ENCODE results near the gene TRABD2B.

DNA sequence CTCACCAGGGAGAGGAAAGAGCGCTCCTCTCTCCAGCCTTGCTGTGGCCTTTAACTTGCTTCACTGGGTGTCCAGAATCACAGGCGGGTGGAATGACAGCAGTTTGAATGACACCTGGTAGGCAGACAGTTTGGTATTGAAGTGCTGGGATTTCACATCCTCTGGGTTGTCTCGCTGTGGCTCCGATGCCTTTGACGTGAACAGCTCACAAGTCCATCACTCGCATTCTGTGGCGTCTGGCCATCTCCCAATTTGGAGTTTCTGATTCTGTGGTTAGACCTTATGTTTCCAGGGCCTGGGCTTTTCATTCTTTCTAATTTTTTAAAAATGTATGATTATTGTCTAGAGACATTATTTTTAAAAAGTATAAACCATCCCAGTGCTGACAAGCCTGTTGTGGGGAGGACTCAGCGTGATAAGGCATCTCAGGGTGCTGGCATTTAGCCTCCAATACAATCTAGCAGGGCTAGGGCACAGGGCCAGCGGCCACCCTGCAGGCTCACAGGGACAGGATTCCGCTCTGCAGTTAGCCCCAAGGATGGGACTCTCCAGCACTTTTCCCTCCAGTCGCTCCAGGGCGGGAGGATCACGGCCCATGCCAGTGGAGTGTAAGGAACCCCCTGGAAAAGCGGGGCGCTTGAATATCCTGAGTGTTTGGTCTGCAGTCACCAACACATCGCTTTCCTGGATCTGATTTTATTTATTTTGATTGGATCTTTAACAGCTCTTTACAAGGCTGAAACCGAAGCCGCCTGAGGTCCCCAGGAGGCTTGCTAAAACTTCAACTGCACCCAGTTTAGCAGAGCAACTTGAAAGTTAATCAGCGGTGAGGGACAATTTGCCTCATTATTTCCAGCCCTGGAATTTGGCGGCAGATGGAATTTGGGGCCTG, 178.3 kb downstream of the TRABD2B start:
- TF ChIP-seq, protein P1, sequence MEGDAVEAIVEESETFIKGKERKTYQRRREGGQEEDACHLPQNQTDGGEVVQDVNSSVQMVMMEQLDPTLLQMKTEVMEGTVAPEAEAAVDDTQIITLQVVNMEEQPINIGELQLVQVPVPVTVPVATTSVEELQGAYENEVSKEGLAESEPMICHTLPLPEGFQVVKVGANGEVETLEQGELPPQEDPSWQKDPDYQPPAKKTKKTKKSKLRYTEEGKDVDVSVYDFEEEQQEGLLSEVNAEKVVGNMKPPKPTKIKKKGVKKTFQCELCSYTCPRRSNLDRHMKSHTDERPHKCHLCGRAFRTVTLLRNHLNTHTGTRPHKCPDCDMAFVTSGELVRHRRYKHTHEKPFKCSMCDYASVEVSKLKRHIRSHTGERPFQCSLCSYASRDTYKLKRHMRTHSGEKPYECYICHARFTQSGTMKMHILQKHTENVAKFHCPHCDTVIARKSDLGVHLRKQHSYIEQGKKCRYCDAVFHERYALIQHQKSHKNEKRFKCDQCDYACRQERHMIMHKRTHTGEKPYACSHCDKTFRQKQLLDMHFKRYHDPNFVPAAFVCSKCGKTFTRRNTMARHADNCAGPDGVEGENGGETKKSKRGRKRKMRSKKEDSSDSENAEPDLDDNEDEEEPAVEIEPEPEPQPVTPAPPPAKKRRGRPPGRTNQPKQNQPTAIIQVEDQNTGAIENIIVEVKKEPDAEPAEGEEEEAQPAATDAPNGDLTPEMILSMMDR (IDR thresholded peaks at IDR 0.05; ENCODE audit: low read depth, low read length, missing input control) = no peak
- TF ChIP-seq RAD21 (IDR thresholded peaks at IDR 0.05) (no peak), GABPA (IDR thresholded peaks at IDR 0.05 in 1 of 2, conservative IDR thresholded peaks at IDR 0.05 in 1 of 2) (no peak), YY1 (IDR thresholded peaks at IDR 0.05) (no peak), RXRA (IDR thresholded peaks at IDR 0.05) (no peak), FOXA1 (IDR thresholded peaks at IDR 0.05) (no peak), TAF1 (conservative IDR thresholded peaks at IDR 0.05) (no peak), SP1 (IDR thresholded peaks at IDR 0.05) (no peak), HNF4A (conservative IDR thresholded peaks at IDR 0.05) (no peak), JUND (IDR thresholded peaks at IDR 0.05) (no peak), FOXA2 (IDR thresholded peaks at IDR 0.05) (no peak)
- TF ChIP-seq, protein P2, sequence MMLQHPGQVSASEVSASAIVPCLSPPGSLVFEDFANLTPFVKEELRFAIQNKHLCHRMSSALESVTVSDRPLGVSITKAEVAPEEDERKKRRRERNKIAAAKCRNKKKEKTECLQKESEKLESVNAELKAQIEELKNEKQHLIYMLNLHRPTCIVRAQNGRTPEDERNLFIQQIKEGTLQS (IDR thresholded peaks at IDR 0.05) = no peak
- TF ChIP-seq, protein P3, sequence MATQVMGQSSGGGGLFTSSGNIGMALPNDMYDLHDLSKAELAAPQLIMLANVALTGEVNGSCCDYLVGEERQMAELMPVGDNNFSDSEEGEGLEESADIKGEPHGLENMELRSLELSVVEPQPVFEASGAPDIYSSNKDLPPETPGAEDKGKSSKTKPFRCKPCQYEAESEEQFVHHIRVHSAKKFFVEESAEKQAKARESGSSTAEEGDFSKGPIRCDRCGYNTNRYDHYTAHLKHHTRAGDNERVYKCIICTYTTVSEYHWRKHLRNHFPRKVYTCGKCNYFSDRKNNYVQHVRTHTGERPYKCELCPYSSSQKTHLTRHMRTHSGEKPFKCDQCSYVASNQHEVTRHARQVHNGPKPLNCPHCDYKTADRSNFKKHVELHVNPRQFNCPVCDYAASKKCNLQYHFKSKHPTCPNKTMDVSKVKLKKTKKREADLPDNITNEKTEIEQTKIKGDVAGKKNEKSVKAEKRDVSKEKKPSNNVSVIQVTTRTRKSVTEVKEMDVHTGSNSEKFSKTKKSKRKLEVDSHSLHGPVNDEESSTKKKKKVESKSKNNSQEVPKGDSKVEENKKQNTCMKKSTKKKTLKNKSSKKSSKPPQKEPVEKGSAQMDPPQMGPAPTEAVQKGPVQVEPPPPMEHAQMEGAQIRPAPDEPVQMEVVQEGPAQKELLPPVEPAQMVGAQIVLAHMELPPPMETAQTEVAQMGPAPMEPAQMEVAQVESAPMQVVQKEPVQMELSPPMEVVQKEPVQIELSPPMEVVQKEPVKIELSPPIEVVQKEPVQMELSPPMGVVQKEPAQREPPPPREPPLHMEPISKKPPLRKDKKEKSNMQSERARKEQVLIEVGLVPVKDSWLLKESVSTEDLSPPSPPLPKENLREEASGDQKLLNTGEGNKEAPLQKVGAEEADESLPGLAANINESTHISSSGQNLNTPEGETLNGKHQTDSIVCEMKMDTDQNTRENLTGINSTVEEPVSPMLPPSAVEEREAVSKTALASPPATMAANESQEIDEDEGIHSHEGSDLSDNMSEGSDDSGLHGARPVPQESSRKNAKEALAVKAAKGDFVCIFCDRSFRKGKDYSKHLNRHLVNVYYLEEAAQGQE (IDR thresholded peaks at IDR 0.05) = no peak
- TF ChIP-seq, protein P4, sequence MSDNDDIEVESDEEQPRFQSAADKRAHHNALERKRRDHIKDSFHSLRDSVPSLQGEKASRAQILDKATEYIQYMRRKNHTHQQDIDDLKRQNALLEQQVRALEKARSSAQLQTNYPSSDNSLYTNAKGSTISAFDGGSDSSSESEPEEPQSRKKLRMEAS (IDR thresholded peaks at IDR 0.05) = no peak
